Skeletal muscle cell (primary cell): ENCODE measurements around the gene SCG5.

Experiments used
- DNase-seq: peaks from one replicate; pipeline ENCODE4 v3.0.0-alpha.2; 2010; ENCODE audit warnings: low read depth
- H3K4me3 ChIP-seq: 2 replicates; pipeline ENCODE4 v1.5.1; 2011; ENCODE audit warnings: low read depth, mild to moderate bottlenecking, control low read depth, low read length, moderate library complexity

Gene SCG5

GRCh38 chr15:32685576-32685975 lies 44.1 kb downstream of the SCG5 start:
- peak; percentile 86 for DNase-seq
- no peak overlapping the region for H3K4me3 ChIP-seq

GRCh38 chr15:32687556-32687955 lies 46.0 kb downstream of the SCG5 start:
- peak; percentile 34 for DNase-seq
- no peak overlapping the region for H3K4me3 ChIP-seq

- DNase-seq: no peak
- H3K4me3 ChIP-seq: no peak overlapping the region
These were observed 46.7 kb downstream of the SCG5 start for GRCh38 chr15:32688151-32688639.

- no peak overlapping the region for H3K4me3 ChIP-seq
- no peak for DNase-seq
These were observed 49.6 kb downstream of the SCG5 start for GRCh38 chr15:32690941-32691688.

GRCh38 chr15:32691689-32692038 lies 50.2 kb downstream of the SCG5 start:
- no peak overlapping the region for H3K4me3 ChIP-seq
- no peak for DNase-seq

GRCh38 chr15:32692286-32692685 lies 50.8 kb downstream of the SCG5 start:
- DNase-seq: no peak
- no peak overlapping the region for H3K4me3 ChIP-seq

GRCh38 chr15:32694222-32694983 lies 52.9 kb downstream of the SCG5 start:
- no peak for DNase-seq

GRCh38 chr15:32698773-32699390 lies 57.4 kb downstream of the SCG5 start:
- no peak overlapping the region for H3K4me3 ChIP-seq
- DNase-seq: no peak

More at GRCh38 chr15:32694222-32694983, 52.9 kb downstream of the SCG5 start:
- H3K4me3 ChIP-seq: no peak overlapping the region

- DNase-seq: no peak
- H3K4me3 ChIP-seq: no peak overlapping the region
These were observed 59.1 kb downstream of the SCG5 start for GRCh38 chr15:32700501-32701150.

GRCh38 chr15:32701863-32702262 lies 60.4 kb downstream of the SCG5 start:
- no peak for DNase-seq
- no peak overlapping the region for H3K4me3 ChIP-seq

GRCh38 chr15:32704395-32704981 lies 63.0 kb downstream of the SCG5 start:
- DNase-seq: peak; percentile 67
- H3K4me3 ChIP-seq: no peak overlapping the region

GRCh38 chr15:32705446-32705845 lies 63.9 kb downstream of the SCG5 start:
- H3K4me3 ChIP-seq: no peak overlapping the region
- DNase-seq: no peak

GRCh38 chr15:32706704-32707103 lies 65.2 kb downstream of the SCG5 start:
- no peak overlapping the region for H3K4me3 ChIP-seq
- no peak for DNase-seq

- DNase-seq: no peak
- no peak overlapping the region for H3K4me3 ChIP-seq
These were observed 65.9 kb downstream of the SCG5 start for GRCh38 chr15:32707436-32707835.

GRCh38 chr15:32709295-32710033 lies 68.0 kb downstream of the SCG5 start:
- no peak for DNase-seq
- H3K4me3 ChIP-seq: no peak overlapping the region

GRCh38 chr15:32715276-32715675 lies 73.8 kb downstream of the SCG5 start:
- H3K4me3 ChIP-seq: no peak overlapping the region
- DNase-seq: no peak

GRCh38 chr15:32716216-32716914 lies 74.9 kb downstream of the SCG5 start:
- no peak overlapping the region for H3K4me3 ChIP-seq
- no peak for DNase-seq

- peak overlapping the region; percentile 80 for H3K4me3 ChIP-seq
These were observed 75.5 kb downstream of the SCG5 start for GRCh38 chr15:32716915-32717425.

More at GRCh38 chr15:32716915-32717425, 75.5 kb downstream of the SCG5 start:
- no peak for DNase-seq
